ENCODE measurements around the gene RAC3. TPM values are rescaled to one million over a fixed set of nuclear protein-coding genes. Genes with fewer than 3 reads are reported as not detected.

Gene RAC3
- total and polyA plus RNA-seq, 9 of the 15 experiments (the other 6 are each of a cell fraction or from before 2014, with no cell fraction given), result 0.23 to 292 (median 118) TPM

GRCh38 chr17:82021900-82022309, 9.6 kb upstream of the RAC3 start:
- BruUV-seq (replicated peaks), result no TSS peak
- under 1% methylated on average over 10 of the region's 10 CpGs for WGBS (ENCODE audit: insufficient coverage, low coverage, missing lambda C conversion rate)
- ChIA-PET POLR2A (interaction anchor here (0.6 to 5.0 kb wide), 5 partner anchors 9 to 130 kb away, joined by 3 to 51 read pairs (median 4); partner anchors contain the start of genes ALYREF, ANAPC11, DCXR and PCYT2), CTCF (ENCODE audit: low intra/inter-chr PET ratio) (interaction anchor here (6.6 kb wide), 1 partner anchor 62 kb away, joined by 103 read pairs; the partner anchor contains the start of gene NOTUM)
- intact Hi-C loops (cut with micrococcal nuclease), result loop anchor here (1.0 to 5.0 kb wide), 3 partner anchors 45 to 161 kb away; partner anchors contain the start of genes ASPSCR1 and P4HB
- Histone ChIP-seq H4K20me1 (replicated peaks; ENCODE audit: control insufficient read depth, insufficient read depth, low read length) (peaks cover 17% of the 10 kb centered on the region), H3K4me1 (replicated peaks in 1 of 2; ENCODE audit: control insufficient read depth in 2 of 2, insufficient read depth in 2 of 2, low read length in 2 of 2) (peaks cover 14 to 91% of the 10 kb centered on the region in 2 experiments), H3K36me3 (ENCODE audit: control insufficient read depth, insufficient read depth, low read length) (peaks cover 30% of the 10 kb centered on the region; the same call in 1 of the 3 replicates), H3K4me3 (peak overlapping the region; percentile 91), H2AFZ (ENCODE audit: low read depth, low read length) (no peak overlapping the region), H3K27ac (ENCODE audit: extremely low read depth, low read depth, low read length) (peak overlapping the region; percentile 77), H3K9me3 (replicated peaks; ENCODE audit: control insufficient read depth, insufficient read depth, low read depth, low read length) (no peaks in the 10 kb centered on the region), H3K9ac (ENCODE audit: insufficient read depth in 1 of 2, low read depth in 2 of 2, low read length in 2 of 2) (peak overlapping the region; percentile 75 to 95), H3K4me2 (ENCODE audit: insufficient read depth, low read length) (peak overlapping the region; percentile 84), H3K79me2 (ENCODE audit: control insufficient read depth, insufficient read depth, low read length) (peaks cover 36% of the 10 kb centered on the region), H3K9me1 (ENCODE audit: control insufficient read depth, insufficient read depth, low read length) (no peaks in the 10 kb centered on the region), H3K27me3 (ENCODE audit: control insufficient read depth in 2 of 2, insufficient read depth in 2 of 2, low read length in 2 of 2) (no peaks in the 10 kb centered on the region)
- peak; percentile 90 for FAIRE-seq
- peak in 2 of 4 experiments; percentile 60 to 79 for DNase-seq (ENCODE audit: extremely low read depth in 1 of 4, low spot score in 3 of 4)
- in situ Hi-C loops (cut with MboI), result no loop called here
- ATAC-seq, result peak; percentile 1; the same call in 1 of the 3 replicates
- TF ChIP-seq MNT (conservative IDR thresholded peaks at IDR 0.05) (peak in 1 of 2 experiments; percentile 37; a peak in 2 of 4 replicates), TEAD1 (CRISPR knock-in tag; IDR thresholded peaks at IDR 0.05) (peak in 1 of 2 experiments; percentile 51; a peak in 1 of 4 replicates), ZNF507 (tag; conservative IDR thresholded peaks at IDR 0.05) (no peak), MCM5 (IDR thresholded peaks at IDR 0.05; ENCODE audit: low read depth) (no peak), NFE2 (IDR thresholded peaks at IDR 0.05; ENCODE audit: low read depth) (peak; percentile 55; the same call in 1 of the 2 replicates), HDAC1 (IDR thresholded peaks at IDR 0.05) (peak in 1 of 2 experiments; percentile 15; a peak in 1 of 4 replicates), ETS2 (tag; IDR thresholded peaks at IDR 0.05; ENCODE audit: borderline replicate concordance, poor library complexity, severe bottlenecking) (no peak), SIN3A (IDR thresholded peaks at IDR 0.05; ENCODE audit: borderline replicate concordance in 2 of 2, control insufficient read depth in 1 of 2, low read depth in 2 of 2, low read length in 2 of 2) (peak in 1 of 2 experiments; percentile 36; a peak in 1 of 4 replicates), TAL1 (IDR thresholded peaks at IDR 0.05) (peak; percentile 32; the same call in 1 of the 2 replicates), UBTF (IDR thresholded peaks at IDR 0.05; ENCODE audit: borderline replicate concordance in 1 of 2, low read depth in 2 of 2, low read length in 2 of 2) (0 out of 4 replicates have a peak, but pooled peaks of 1 of the 2 experiments have one; percentile 48), STAT5B (CRISPR knock-in tag; IDR thresholded peaks at IDR 0.05) (no peak), LEF1 (IDR thresholded peaks at IDR 0.05) (0 out of 2 replicates have a peak, but pooled peaks have one; percentile 14), USF1 (CRISPR knock-in tag; IDR thresholded peaks at IDR 0.05) (0 out of 2 replicates have a peak, but pooled peaks have one; percentile 3), RBFOX2 (IDR thresholded peaks at IDR 0.05; ENCODE audit: low read depth, low read length) (no peak), HEY1 (CRISPR knock-in tag; IDR thresholded peaks at IDR 0.05; ENCODE audit: borderline replicate concordance) (no peak), CREB1 (IDR thresholded peaks at IDR 0.05) (no peak), CREB1 (CRISPR knock-in tag; IDR thresholded peaks at IDR 0.05) (0 out of 2 replicates have a peak, but pooled peaks have one; percentile 37)

All from K562 (cell line).